Tibial nerve (tissue), 4 donors: ENCODE results near the gene INPP4A. TPM values are rescaled to one million over a fixed set of nuclear protein-coding genes. Genes with fewer than 3 reads are reported as not detected.
A peak's percentile ranks its signal among the peaks of the same experiment; 100 is the strongest.

Experiments
- DNase-seq, 2 donors: peaks; one replicate each; pipeline ENCODE4 v3.0.0-alpha.2; 2019; ENCODE audit warnings: low spot score in 2 of 2
- H3K27ac ChIP-seq, 4 donors: fragments of 200-600 bp; sonication (generic) in 3 of 4; one replicate each; pipeline ENCODE4 v1.5.1; 2017 to 2019; ENCODE audit warnings: mild to moderate bottlenecking in 1 of 4
- H3K27me3 ChIP-seq, 2 donors: fragments of 200-600 bp; sonication (generic) in 1 of 2; one replicate each; pipeline versions ENCODE4 v1.5.1 to v1.6.0; 2017 to 2019
- H3K36me3 ChIP-seq, 3 donors: fragments of 200-600 bp; sonication (generic); one replicate each; pipeline ENCODE4 v1.5.1; 2018 to 2019
- H3K4me1 ChIP-seq, 4 donors: fragments of 200-600 bp; sonication (generic) in 3 of 4; one replicate each; pipeline ENCODE4 v1.5.1; 2017 to 2019
- H3K4me3 ChIP-seq, 4 donors: fragments of 200-600 bp; sonication (generic) in 3 of 4; one replicate each; pipeline ENCODE4 v1.5.1; 2017 to 2019; ENCODE audit warnings: mild to moderate bottlenecking in 1 of 4, moderate library complexity in 1 of 4
- H3K9me3 ChIP-seq, 4 donors: fragments of 200-600 bp; sonication (generic) in 3 of 4; one replicate each; pipeline ENCODE4 v1.5.1; 2017 to 2019
- EP300 ChIP-seq, 2 donors: sonication (generic); formaldehyde crosslinking; IDR thresholded peaks; one replicate each; pipeline ENCODE4 v1.6.1; 2017; ENCODE audit warnings: antibody characterized with exemption in 2 of 2, mild to moderate bottlenecking in 1 of 2
- POLR2A ChIP-seq, 2 donors: fragments of 450-650 bp; IDR thresholded peaks; one replicate each; pipeline ENCODE4 v1.6.1; 2017; ENCODE audit warnings: antibody characterized with exemption in 2 of 2, mild to moderate bottlenecking in 2 of 2, moderate library complexity in 2 of 2
- WGBS, 2 donors: methylation state at CpG; one replicate each; pipeline ENCODE4 v1.1.5; 2018; 5-methylcytosine and 5-hydroxymethylcytosine counted together
- total RNA-seq, 4 donors: library from RNA; depleted of rRNA; stranded (reverse); fragments of >200 nt; gene quantifications; one replicate each; pipeline ENCODE4 v1.1.0, GENCODE V29; 2016
- TF ChIP-seq, protein P1 (sequence below), 5 experiments: fragments of 200-600 bp in 3 of 5; fragments of 450-650 bp in 2 of 5; sonication (generic) in 3 of 5; IDR thresholded peaks; one replicate each; pipeline ENCODE4 v1.5.1; 2016 to 2019; ENCODE audit warnings: antibody characterized with exemption in 5 of 5, mild to moderate bottlenecking in 3 of 5, moderate library complexity in 2 of 5

INPP4A gene
- total RNA-seq, 4 donors from 2014 or later: 23.7 to 45.0 (median 30.9) TPM

DNA sequence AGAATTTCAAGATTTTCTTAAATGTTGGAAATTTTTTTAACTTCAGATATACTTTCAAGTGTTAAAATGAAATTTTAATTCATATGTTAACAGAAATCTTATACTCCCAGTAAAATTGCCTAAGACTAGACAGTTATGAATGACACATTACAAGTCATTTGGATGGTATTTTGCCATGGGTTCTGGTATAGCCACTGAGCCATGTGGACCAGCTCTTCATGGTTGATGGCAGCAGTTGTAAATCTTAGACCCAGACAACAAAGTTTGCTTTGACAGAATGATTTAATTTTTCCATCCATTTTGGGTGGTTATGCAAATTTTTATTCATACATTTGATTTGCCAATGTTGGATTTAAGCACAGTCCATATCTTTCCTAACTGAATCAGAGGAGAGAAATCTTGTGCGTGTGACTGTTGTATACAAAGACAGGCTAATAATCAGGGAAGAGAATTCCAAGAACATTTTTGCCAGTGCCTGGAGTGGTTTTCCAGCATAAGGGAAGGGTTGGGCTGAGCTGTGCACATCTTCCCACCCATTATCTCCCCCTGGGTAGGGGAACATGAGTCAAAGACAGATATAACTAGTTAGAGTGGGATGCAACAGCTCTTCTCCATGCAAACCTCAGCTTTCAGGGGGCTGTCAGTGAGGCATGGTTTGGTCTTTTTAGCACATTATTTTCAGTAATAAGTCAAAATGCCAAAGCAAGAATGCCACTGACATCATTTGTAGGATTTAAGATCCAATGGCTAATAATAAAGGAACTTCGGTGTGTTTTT is 28.1 kb upstream of the INPP4A start:
- Histone ChIP-seq H3K4me1 (no peaks in the 10 kb centered on the region), H3K36me3 (no peaks in the 10 kb centered on the region), H3K27me3 (no peaks in the 10 kb centered on the region), H3K9me3 (no peaks in the 10 kb centered on the region), H3K4me3 (no peak overlapping the region), H3K27ac (no peak overlapping the region)
- DNase-seq: no peak
- TF ChIP-seq EP300 (IDR thresholded peaks at IDR 0.05) (no peak), POLR2A (IDR thresholded peaks at IDR 0.05) (no peak)
- TF ChIP-seq, protein P1, sequence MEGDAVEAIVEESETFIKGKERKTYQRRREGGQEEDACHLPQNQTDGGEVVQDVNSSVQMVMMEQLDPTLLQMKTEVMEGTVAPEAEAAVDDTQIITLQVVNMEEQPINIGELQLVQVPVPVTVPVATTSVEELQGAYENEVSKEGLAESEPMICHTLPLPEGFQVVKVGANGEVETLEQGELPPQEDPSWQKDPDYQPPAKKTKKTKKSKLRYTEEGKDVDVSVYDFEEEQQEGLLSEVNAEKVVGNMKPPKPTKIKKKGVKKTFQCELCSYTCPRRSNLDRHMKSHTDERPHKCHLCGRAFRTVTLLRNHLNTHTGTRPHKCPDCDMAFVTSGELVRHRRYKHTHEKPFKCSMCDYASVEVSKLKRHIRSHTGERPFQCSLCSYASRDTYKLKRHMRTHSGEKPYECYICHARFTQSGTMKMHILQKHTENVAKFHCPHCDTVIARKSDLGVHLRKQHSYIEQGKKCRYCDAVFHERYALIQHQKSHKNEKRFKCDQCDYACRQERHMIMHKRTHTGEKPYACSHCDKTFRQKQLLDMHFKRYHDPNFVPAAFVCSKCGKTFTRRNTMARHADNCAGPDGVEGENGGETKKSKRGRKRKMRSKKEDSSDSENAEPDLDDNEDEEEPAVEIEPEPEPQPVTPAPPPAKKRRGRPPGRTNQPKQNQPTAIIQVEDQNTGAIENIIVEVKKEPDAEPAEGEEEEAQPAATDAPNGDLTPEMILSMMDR (IDR thresholded peaks at IDR 0.05): no peak
- 79 to 80% methylated on average over 2 of the region's 2 CpGs for WGBS, 2 donors

DNA sequence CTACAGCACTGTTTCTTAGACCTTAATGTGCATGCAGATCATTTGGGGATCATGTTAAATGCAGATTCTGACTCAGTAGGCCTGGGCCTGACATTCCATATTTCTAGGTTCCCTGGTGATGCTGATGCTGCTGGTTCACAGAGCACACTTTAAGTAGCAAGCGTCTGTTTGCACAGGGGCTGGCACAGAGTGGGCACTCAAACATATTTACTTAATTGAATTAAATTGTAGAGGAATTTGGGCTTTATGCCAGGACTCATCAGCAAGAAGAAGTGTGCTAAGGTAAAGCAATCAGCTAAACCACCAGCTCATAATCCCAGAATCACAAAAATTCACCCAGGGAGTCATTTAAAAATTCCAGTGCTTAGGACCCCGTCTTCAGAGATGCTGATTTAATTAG is 25.1 kb upstream of the INPP4A start:
- 64 to 77% methylated on average over 2 of the region's 2 CpGs for WGBS, 2 donors
- peaks cover 0 to 12% (median 3%) of the 10 kb centered on the region in 4 donors for H3K9me3 ChIP-seq
- DNase-seq: no peak
- no peak overlapping the region for H3K4me3 ChIP-seq
- H3K4me1 ChIP-seq: no peaks in the 10 kb centered on the region
- no peaks in the 10 kb centered on the region for H3K36me3 ChIP-seq
- TF ChIP-seq POLR2A (IDR thresholded peaks at IDR 0.05): no peak
- TF ChIP-seq, protein P1 (IDR thresholded peaks at IDR 0.05): no peak
- no peak for TF ChIP-seq EP300 (IDR thresholded peaks at IDR 0.05)
- H3K27me3 ChIP-seq: no peaks in the 10 kb centered on the region
- H3K27ac ChIP-seq: no peak overlapping the region

DNA sequence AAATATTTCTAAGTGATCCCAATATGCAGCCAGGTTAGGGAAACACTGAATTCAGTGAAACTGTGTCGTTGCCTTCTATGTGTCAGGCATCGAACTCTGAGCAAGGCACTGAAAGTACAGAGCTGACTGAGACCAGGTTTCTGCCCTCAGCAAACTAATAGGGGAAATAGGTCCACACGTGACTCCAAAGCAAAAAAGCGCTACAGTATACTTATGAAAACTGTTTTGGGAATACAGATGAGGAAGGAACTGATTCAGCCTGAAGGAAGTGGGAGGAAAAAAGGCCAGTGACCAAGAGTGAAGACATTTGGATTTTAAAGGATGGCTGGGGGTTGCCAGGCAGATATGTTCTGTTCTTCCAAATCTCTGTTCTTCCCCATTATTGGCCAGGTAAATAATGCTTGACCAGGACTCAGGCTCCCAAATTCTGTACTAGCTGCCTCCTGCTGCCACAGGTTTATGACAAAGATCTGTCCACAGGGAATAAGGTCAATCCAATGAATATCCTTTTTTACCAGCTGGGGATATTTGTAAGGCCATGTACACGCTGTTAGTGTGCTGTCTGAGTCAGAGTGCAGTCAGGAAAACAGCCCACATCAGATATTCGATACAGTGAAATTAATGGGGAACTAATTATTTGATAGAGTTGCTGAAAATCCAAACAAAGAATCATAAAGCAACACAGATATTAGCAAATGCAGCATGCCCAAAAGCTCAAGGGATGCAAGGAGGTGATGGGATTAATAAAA is 24.5 kb upstream of the INPP4A start:
- no peak for TF ChIP-seq POLR2A (IDR thresholded peaks at IDR 0.05)
- TF ChIP-seq, protein P1 (IDR thresholded peaks at IDR 0.05): no peak
- H3K4me1 ChIP-seq: no peaks in the 10 kb centered on the region
- WGBS, 2 donors: 62 to 63% methylated on average over 6 of the region's 6 CpGs
- H3K27me3 ChIP-seq: no peaks in the 10 kb centered on the region
- H3K9me3 ChIP-seq: peaks cover 0 to 12% (median 3%) of the 10 kb centered on the region in 4 donors
- H3K36me3 ChIP-seq: no peaks in the 10 kb centered on the region
- no peak overlapping the region for H3K4me3 ChIP-seq
- DNase-seq: peak in 1 of 2 donors; percentile 7
- no peak overlapping the region for H3K27ac ChIP-seq

DNA sequence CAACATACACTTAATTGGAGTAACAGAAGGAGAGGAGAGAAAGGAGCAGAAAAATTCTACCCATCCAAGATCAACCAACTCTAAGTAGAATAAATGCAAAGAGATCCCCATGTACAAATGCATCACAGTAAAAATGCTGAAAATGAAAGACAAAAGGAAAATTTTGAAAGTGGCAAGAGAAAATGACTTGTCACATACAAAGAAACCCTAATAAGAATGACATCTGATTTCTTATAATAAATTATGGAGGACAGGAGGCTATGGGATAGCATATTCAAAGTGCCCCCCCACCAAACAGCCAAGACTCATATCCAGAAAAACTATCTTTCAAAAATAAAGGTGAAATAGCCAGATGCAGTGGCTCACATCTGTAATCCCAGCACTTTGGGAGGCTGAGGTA is 22.2 kb upstream of the INPP4A start:
- Histone ChIP-seq H3K4me3 (no peak overlapping the region), H3K27me3 (no peaks in the 10 kb centered on the region), H3K9me3 (peaks cover 0 to 12% (median 3%) of the 10 kb centered on the region in 4 donors), H3K27ac (no peak overlapping the region), H3K4me1 (no peaks in the 10 kb centered on the region), H3K36me3 (no peaks in the 10 kb centered on the region)
- TF ChIP-seq EP300 (IDR thresholded peaks at IDR 0.05) (no peak), POLR2A (IDR thresholded peaks at IDR 0.05) (no peak)
- TF ChIP-seq, protein P1 (IDR thresholded peaks at IDR 0.05): no peak
- no peak for DNase-seq

DNA sequence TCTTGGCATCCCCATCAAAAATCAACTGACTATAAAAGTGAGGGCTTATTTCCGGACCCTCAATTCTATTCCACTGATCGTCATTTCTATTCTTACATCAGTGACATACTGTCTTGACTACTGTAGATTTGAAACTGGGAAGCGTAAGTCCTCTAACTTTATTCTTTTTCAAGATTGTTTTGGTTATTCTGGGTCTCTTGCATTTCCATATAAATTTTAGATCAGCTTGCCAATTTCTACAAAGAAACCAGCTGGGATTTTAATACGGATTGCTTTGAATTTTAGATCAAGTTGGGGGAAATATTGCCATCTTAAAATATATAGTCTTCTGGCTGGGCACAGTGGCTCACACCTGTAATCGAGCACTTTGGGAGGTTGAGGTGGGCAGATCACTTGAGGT is 17.9 kb upstream of the INPP4A start:
- DNase-seq: no peak
- Histone ChIP-seq H3K36me3 (no peaks in the 10 kb centered on the region), H3K27me3 (no peaks in the 10 kb centered on the region), H3K4me3 (no peak overlapping the region), H3K4me1 (no peaks in the 10 kb centered on the region), H3K9me3 (peaks cover 0 to 12% (median 3%) of the 10 kb centered on the region in 4 donors), H3K27ac (no peak overlapping the region)
- 85 to 93% methylated on average over 5 of the region's 5 CpGs for WGBS, 2 donors
- no peak for TF ChIP-seq EP300 (IDR thresholded peaks at IDR 0.05)
- TF ChIP-seq, protein P1 (IDR thresholded peaks at IDR 0.05): no peak
